Measurements from ENCODE around the gene TOPAZ1.

The TOPAZ1 gene

GRCh38 chr3:44292947-44293346 lies 51.3 kb downstream of the TOPAZ1 start:
- Histone ChIP-seq H3K36me3 (ENCODE audit: insufficient read depth, low read length) (no peaks in the 10 kb centered on the region), H3K9ac (ENCODE audit: low read depth, low read length) (no peak overlapping the region), H3K4me3 (ENCODE audit: low read length) (no peak overlapping the region), H3K9me3 (ENCODE audit: insufficient read depth, low read depth, low read length) (no peaks in the 10 kb centered on the region), H3K27ac (ENCODE audit: low read depth, low read length) (no peak overlapping the region), H3K4me1 (ENCODE audit: insufficient read depth, low read length) (no peaks in the 10 kb centered on the region; the same call in 1 of the 2 replicates), H3K27me3 (ENCODE audit: insufficient read depth, low read length) (no peaks in the 10 kb centered on the region)
- no CpG with 5 or more reads among the region's 1 CpG for WGBS

- no peak overlapping the region for H3K27ac ChIP-seq (ENCODE audit: low read depth, low read length)
- no peaks in the 10 kb centered on the region for H3K4me1 ChIP-seq (ENCODE audit: insufficient read depth, low read length)
- no peaks in the 10 kb centered on the region for H3K9me3 ChIP-seq (ENCODE audit: insufficient read depth, low read depth, low read length)
Measured at GRCh38 chr3:44297255-44297654, 55.6 kb downstream of the TOPAZ1 start.

DNA sequence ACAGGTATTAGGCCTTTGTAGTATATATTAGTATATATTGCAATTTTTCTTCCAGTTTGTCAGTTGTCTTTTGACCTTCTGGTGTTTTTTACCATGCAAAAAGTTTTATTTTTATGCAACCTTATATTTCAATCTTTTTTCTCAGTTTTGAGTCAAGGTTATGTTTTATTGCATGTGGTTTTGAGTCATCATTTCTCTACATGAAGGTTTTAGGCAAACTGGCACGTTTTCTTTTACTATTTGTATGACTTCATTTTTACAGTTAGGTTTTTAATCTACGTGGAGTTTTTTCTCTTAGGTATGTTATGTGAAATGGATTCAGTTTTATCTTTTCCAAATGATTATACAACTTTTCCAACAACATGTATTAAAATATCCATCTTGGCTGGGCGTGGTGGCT lies 60.1 kb downstream of the TOPAZ1 start:
- no peak overlapping the region for H3K9ac ChIP-seq (ENCODE audit: low read depth, low read length)
- 95% methylated on average over 2 of the region's 3 CpGs for WGBS
- no peaks in the 10 kb centered on the region for H3K36me3 ChIP-seq (ENCODE audit: insufficient read depth, low read length)
- H3K27me3 ChIP-seq (ENCODE audit: insufficient read depth, low read length), result no peaks in the 10 kb centered on the region
- no peaks in the 10 kb centered on the region for H3K9me3 ChIP-seq (ENCODE audit: insufficient read depth, low read depth, low read length)
- no peak overlapping the region for H3K4me3 ChIP-seq (ENCODE audit: low read length)
- H3K4me1 ChIP-seq (ENCODE audit: insufficient read depth, low read length), result no peaks in the 10 kb centered on the region
- no peak overlapping the region for H3K27ac ChIP-seq (ENCODE audit: low read depth, low read length)

More at GRCh38 chr3:44297255-44297654, 55.6 kb downstream of the TOPAZ1 start:
- Histone ChIP-seq H3K4me3 (ENCODE audit: low read length) (no peak overlapping the region), H3K9ac (ENCODE audit: low read depth, low read length) (no peak overlapping the region), H3K27me3 (ENCODE audit: insufficient read depth, low read length) (no peaks in the 10 kb centered on the region), H3K36me3 (ENCODE audit: insufficient read depth, low read length) (no peaks in the 10 kb centered on the region)

- H3K27ac ChIP-seq (ENCODE audit: low read depth, low read length), result no peak overlapping the region
- H3K36me3 ChIP-seq (ENCODE audit: insufficient read depth, low read length), result no peaks in the 10 kb centered on the region
- H3K9me3 ChIP-seq (ENCODE audit: insufficient read depth, low read depth, low read length), result no peaks in the 10 kb centered on the region
- no peaks in the 10 kb centered on the region for H3K4me1 ChIP-seq (ENCODE audit: insufficient read depth, low read length)
- H3K27me3 ChIP-seq (ENCODE audit: insufficient read depth, low read length), result no peaks in the 10 kb centered on the region
- no peak overlapping the region for H3K9ac ChIP-seq (ENCODE audit: low read depth, low read length)
- H3K4me3 ChIP-seq (ENCODE audit: low read length), result no peak overlapping the region
Measured at GRCh38 chr3:44309500-44309899, 67.8 kb downstream of the TOPAZ1 start.

DNA sequence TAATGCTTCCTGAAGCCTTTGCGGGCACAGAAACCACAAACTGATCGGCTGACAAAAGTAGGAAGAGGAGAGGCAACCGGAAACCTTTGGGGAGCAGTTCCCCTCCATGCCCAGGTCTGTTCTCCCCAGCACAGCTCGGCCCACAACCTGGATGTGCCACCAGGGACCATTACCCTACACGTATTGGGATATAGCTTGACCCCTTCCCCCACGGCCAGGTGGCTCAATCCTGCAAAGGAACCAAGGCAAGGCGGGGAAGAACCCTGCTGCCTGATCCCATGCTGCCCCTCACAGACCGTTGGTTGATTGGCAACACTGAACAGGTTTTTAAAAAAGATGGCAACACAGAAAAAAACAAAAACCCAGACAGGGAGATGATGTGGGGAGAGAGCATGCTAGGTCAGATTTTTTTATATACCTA lies 77.2 kb downstream of the TOPAZ1 start:
- H3K9me3 ChIP-seq (ENCODE audit: insufficient read depth, low read depth, low read length), result no peaks in the 10 kb centered on the region
- WGBS, result 64% methylated on average over 8 of the region's 8 CpGs
- H3K27ac ChIP-seq (ENCODE audit: low read depth, low read length), result no peak overlapping the region
- H3K36me3 ChIP-seq (ENCODE audit: insufficient read depth, low read length), result no peaks in the 10 kb centered on the region
- H3K4me1 ChIP-seq (ENCODE audit: insufficient read depth, low read length), result no peaks in the 10 kb centered on the region
- H3K9ac ChIP-seq (ENCODE audit: low read depth, low read length), result no peak overlapping the region
- no peaks in the 10 kb centered on the region for H3K27me3 ChIP-seq (ENCODE audit: insufficient read depth, low read length)
- H3K4me3 ChIP-seq (ENCODE audit: low read length), result no peak overlapping the region

GRCh38 chr3:44321335-44321734 lies 79.6 kb downstream of the TOPAZ1 start:
- no peaks in the 10 kb centered on the region for H3K27me3 ChIP-seq (ENCODE audit: insufficient read depth, low read length)
- H3K4me3 ChIP-seq (ENCODE audit: low read length), result no peak overlapping the region
- no peak overlapping the region for H3K27ac ChIP-seq (ENCODE audit: low read depth, low read length)
- no peaks in the 10 kb centered on the region for H3K4me1 ChIP-seq (ENCODE audit: insufficient read depth, low read length)
- no peaks in the 10 kb centered on the region for H3K36me3 ChIP-seq (ENCODE audit: insufficient read depth, low read length)
- no peak overlapping the region for H3K9ac ChIP-seq (ENCODE audit: low read depth, low read length)
- no peaks in the 10 kb centered on the region for H3K9me3 ChIP-seq (ENCODE audit: insufficient read depth, low read depth, low read length)
- 80% methylated on average over 3 of the region's 3 CpGs for WGBS

- WGBS, result 40% methylated on average over 2 of the region's 4 CpGs
- Histone ChIP-seq H3K27ac (ENCODE audit: low read depth, low read length) (no peak overlapping the region), H3K9ac (ENCODE audit: low read depth, low read length) (no peak overlapping the region), H3K9me3 (ENCODE audit: insufficient read depth, low read depth, low read length) (no peaks in the 10 kb centered on the region), H3K4me3 (ENCODE audit: low read length) (no peak overlapping the region), H3K27me3 (ENCODE audit: insufficient read depth, low read length) (no peaks in the 10 kb centered on the region), H3K36me3 (ENCODE audit: insufficient read depth, low read length) (no peaks in the 10 kb centered on the region), H3K4me1 (ENCODE audit: insufficient read depth, low read length) (no peaks in the 10 kb centered on the region)
Measured at GRCh38 chr3:44323341-44323955, 81.8 kb downstream of the TOPAZ1 start.

GRCh38 chr3:44324584-44324983 lies 82.9 kb downstream of the TOPAZ1 start:
- Histone ChIP-seq H3K4me1 (ENCODE audit: insufficient read depth, low read length) (no peaks in the 10 kb centered on the region), H3K9ac (ENCODE audit: low read depth, low read length) (no peak overlapping the region), H3K4me3 (ENCODE audit: low read length) (no peak overlapping the region), H3K27ac (ENCODE audit: low read depth, low read length) (no peak overlapping the region), H3K27me3 (ENCODE audit: insufficient read depth, low read length) (no peaks in the 10 kb centered on the region), H3K36me3 (ENCODE audit: insufficient read depth, low read length) (no peaks in the 10 kb centered on the region), H3K9me3 (ENCODE audit: insufficient read depth, low read depth, low read length) (no peaks in the 10 kb centered on the region)

DNA sequence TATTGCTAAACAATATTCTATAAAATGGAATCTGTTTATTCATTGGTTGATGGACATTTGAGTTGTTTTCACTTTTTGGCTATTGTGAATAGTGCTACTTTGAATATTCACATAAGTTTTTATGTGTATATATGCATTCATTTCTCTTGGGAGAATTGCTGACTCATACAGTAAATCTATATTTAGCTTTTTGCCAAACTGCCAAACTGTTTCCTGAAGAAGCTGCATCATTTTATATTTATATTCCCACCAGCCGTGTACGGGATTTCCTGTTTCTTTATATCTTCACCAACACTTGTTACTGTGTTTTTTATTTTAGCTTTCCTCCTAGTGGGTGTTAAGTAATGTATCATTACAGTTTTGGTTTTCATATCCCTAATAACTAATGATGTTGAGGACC lies 84.3 kb downstream of the TOPAZ1 start:
- Histone ChIP-seq H3K9ac (ENCODE audit: low read depth, low read length) (no peak overlapping the region), H3K4me1 (ENCODE audit: insufficient read depth, low read length) (no peaks in the 10 kb centered on the region), H3K27ac (ENCODE audit: low read depth, low read length) (no peak overlapping the region), H3K36me3 (ENCODE audit: insufficient read depth, low read length) (no peaks in the 10 kb centered on the region), H3K4me3 (ENCODE audit: low read length) (no peak overlapping the region), H3K27me3 (ENCODE audit: insufficient read depth, low read length) (no peaks in the 10 kb centered on the region), H3K9me3 (ENCODE audit: insufficient read depth, low read depth, low read length) (no peaks in the 10 kb centered on the region)
- 100% methylated on average over 2 of the region's 2 CpGs for WGBS

DNA sequence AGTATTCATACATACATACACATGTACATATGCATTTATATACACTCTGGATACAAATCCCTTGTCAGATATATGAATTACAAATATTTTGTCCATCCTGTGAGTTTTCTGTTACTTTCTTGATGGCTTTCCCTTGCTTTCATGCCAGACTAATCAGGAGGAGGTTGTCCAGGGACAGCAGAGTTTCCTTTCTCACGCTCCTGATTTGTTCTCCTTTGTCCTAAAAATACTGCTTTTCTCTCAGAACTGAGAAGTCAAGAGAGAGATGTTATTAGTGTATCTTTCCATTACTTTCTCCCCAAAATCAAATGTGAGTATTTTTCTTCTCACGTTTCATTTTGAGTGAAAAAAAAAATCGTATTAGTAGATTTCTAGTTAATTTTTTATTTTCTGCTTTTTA lies 84.8 kb downstream of the TOPAZ1 start:
- H3K27ac ChIP-seq (ENCODE audit: low read depth, low read length), result no peak overlapping the region
- H3K9me3 ChIP-seq (ENCODE audit: insufficient read depth, low read depth, low read length), result no peaks in the 10 kb centered on the region
- 86% methylated on average over 1 of the region's 3 CpGs for WGBS
- H3K27me3 ChIP-seq (ENCODE audit: insufficient read depth, low read length), result no peaks in the 10 kb centered on the region
- no peak overlapping the region for H3K9ac ChIP-seq (ENCODE audit: low read depth, low read length)
- no peaks in the 10 kb centered on the region for H3K36me3 ChIP-seq (ENCODE audit: insufficient read depth, low read length)
- no peak overlapping the region for H3K4me3 ChIP-seq (ENCODE audit: low read length)
- no peaks in the 10 kb centered on the region for H3K4me1 ChIP-seq (ENCODE audit: insufficient read depth, low read length)

- H3K27ac ChIP-seq (ENCODE audit: low read depth, low read length), result no peak overlapping the region
- H3K4me1 ChIP-seq (ENCODE audit: insufficient read depth, low read length), result no peaks in the 10 kb centered on the region
- H3K9ac ChIP-seq (ENCODE audit: low read depth, low read length), result no peak overlapping the region
- H3K27me3 ChIP-seq (ENCODE audit: insufficient read depth, low read length), result no peaks in the 10 kb centered on the region
- no peak overlapping the region for H3K4me3 ChIP-seq (ENCODE audit: low read length)
- no peaks in the 10 kb centered on the region for H3K9me3 ChIP-seq (ENCODE audit: insufficient read depth, low read depth, low read length)
- no peaks in the 10 kb centered on the region for H3K36me3 ChIP-seq (ENCODE audit: insufficient read depth, low read length)
Measured at GRCh38 chr3:44329946-44330345, 88.3 kb downstream of the TOPAZ1 start.

- H3K36me3 ChIP-seq (ENCODE audit: insufficient read depth, low read length), result no peaks in the 10 kb centered on the region
- 79% methylated on average over 2 of the region's 2 CpGs for WGBS
- H3K4me1 ChIP-seq (ENCODE audit: insufficient read depth, low read length), result no peaks in the 10 kb centered on the region
- no peak overlapping the region for H3K27ac ChIP-seq (ENCODE audit: low read depth, low read length)
- H3K27me3 ChIP-seq (ENCODE audit: insufficient read depth, low read length), result no peaks in the 10 kb centered on the region
- H3K4me3 ChIP-seq (ENCODE audit: low read length), result no peak overlapping the region
- no peaks in the 10 kb centered on the region for H3K9me3 ChIP-seq (ENCODE audit: insufficient read depth, low read depth, low read length)
- H3K9ac ChIP-seq (ENCODE audit: low read depth, low read length), result no peak overlapping the region
Measured at GRCh38 chr3:44330444-44330843, 88.8 kb downstream of the TOPAZ1 start.
